ENCODE measurements around the gene FSHR.

FSHR gene

GRCh38 chr2:49026706-49027105 lies 127.6 kb downstream of the FSHR start:
- H3K4me1 ChIP-seq (ENCODE audit: low read length) = no peaks in the 10 kb centered on the region
- H3F3A ChIP-seq (ENCODE audit: insufficient read depth, low read length) = no peaks in the 10 kb centered on the region
- no peaks in the 10 kb centered on the region for H3K9me3 ChIP-seq (replicated peaks; ENCODE audit: insufficient read depth, low read length)
- no peak overlapping the region for H3K4me3 ChIP-seq (ENCODE audit: low read length)
- H3K9ac ChIP-seq (ENCODE audit: low read length) = no peak overlapping the region
- H3K4me2 ChIP-seq (ENCODE audit: low read depth, low read length) = no peak overlapping the region
- DNase-seq = no peak
- H3K79me2 ChIP-seq (ENCODE audit: low read length) = no peaks in the 10 kb centered on the region
- H3K9me2 ChIP-seq (replicated peaks; ENCODE audit: insufficient read depth, low read length) = no peaks in the 10 kb centered on the region
- no peak for TF ChIP-seq CTCF (IDR thresholded peaks at IDR 0.05; ENCODE audit: low read length)
- TF ChIP-seq EZH2 (optimal IDR thresholded peaks at IDR 0.05; ENCODE audit: low read depth, low read length) = no peak
- no peak for TF ChIP-seq EZH2phosphoT487 (IDR thresholded peaks at IDR 0.05; ENCODE audit: low read length)
- no peaks in the 10 kb centered on the region for H3K36me3 ChIP-seq (replicated peaks; ENCODE audit: insufficient read depth, low read length)
- no peaks in the 10 kb centered on the region for H3K27me3 ChIP-seq (replicated peaks; ENCODE audit: insufficient read depth, low read length)
- H4K20me1 ChIP-seq (ENCODE audit: insufficient read depth, low read length) = no peaks in the 10 kb centered on the region
- no peak overlapping the region for H2AFZ ChIP-seq (ENCODE audit: low read length)
- no peak overlapping the region for H3K27ac ChIP-seq (ENCODE audit: low read length)

- no peaks in the 10 kb centered on the region for H3K9me3 ChIP-seq (replicated peaks; ENCODE audit: insufficient read depth, low read length)
- no peaks in the 10 kb centered on the region for H3K79me2 ChIP-seq (ENCODE audit: low read length)
- H3K4me2 ChIP-seq (ENCODE audit: low read depth, low read length) = no peak overlapping the region
- DNase-seq = no peak
- H2AFZ ChIP-seq (ENCODE audit: low read length) = no peak overlapping the region
- no peaks in the 10 kb centered on the region for H3F3A ChIP-seq (ENCODE audit: insufficient read depth, low read length)
- no peaks in the 10 kb centered on the region for H3K9me2 ChIP-seq (replicated peaks; ENCODE audit: insufficient read depth, low read length)
- TF ChIP-seq CTCF (IDR thresholded peaks at IDR 0.05; ENCODE audit: low read length) (no peak), EZH2 (optimal IDR thresholded peaks at IDR 0.05; ENCODE audit: low read depth, low read length) (no peak), EZH2phosphoT487 (IDR thresholded peaks at IDR 0.05; ENCODE audit: low read length) (no peak)
- no peak overlapping the region for H3K27ac ChIP-seq (ENCODE audit: low read length)
- no peaks in the 10 kb centered on the region for H4K20me1 ChIP-seq (ENCODE audit: insufficient read depth, low read length)
- H3K4me1 ChIP-seq (ENCODE audit: low read length) = no peaks in the 10 kb centered on the region
- no peak overlapping the region for H3K9ac ChIP-seq (ENCODE audit: low read length)
- H3K27me3 ChIP-seq (replicated peaks; ENCODE audit: insufficient read depth, low read length) = no peaks in the 10 kb centered on the region
- H3K36me3 ChIP-seq (replicated peaks; ENCODE audit: insufficient read depth, low read length) = no peaks in the 10 kb centered on the region
- H3K4me3 ChIP-seq (ENCODE audit: low read length) = no peak overlapping the region
These were observed 133.0 kb downstream of the FSHR start for GRCh38 chr2:49021271-49021670.

- H3K4me3 ChIP-seq (ENCODE audit: low read length) = no peak overlapping the region
- no peaks in the 10 kb centered on the region for H3K9me3 ChIP-seq (replicated peaks; ENCODE audit: insufficient read depth, low read length)
These were observed 149.1 kb downstream of the FSHR start for GRCh38 chr2:49005261-49005660.

GRCh38 chr2:49004036-49004626 lies 150.2 kb downstream of the FSHR start:
- peak; percentile 14 for DNase-seq
- no peak overlapping the region for H3K4me2 ChIP-seq (ENCODE audit: low read depth, low read length)

More at GRCh38 chr2:49005261-49005660, 149.1 kb downstream of the FSHR start:
- H4K20me1 ChIP-seq (ENCODE audit: insufficient read depth, low read length) = no peaks in the 10 kb centered on the region
- H3K9ac ChIP-seq (ENCODE audit: low read length) = no peak overlapping the region
- no peaks in the 10 kb centered on the region for H3K27me3 ChIP-seq (replicated peaks; ENCODE audit: insufficient read depth, low read length)
- H3K27ac ChIP-seq (ENCODE audit: low read length) = no peak overlapping the region
- TF ChIP-seq EZH2phosphoT487 (IDR thresholded peaks at IDR 0.05; ENCODE audit: low read length) (no peak), EZH2 (optimal IDR thresholded peaks at IDR 0.05; ENCODE audit: low read depth, low read length) (no peak)
- no peak overlapping the region for H2AFZ ChIP-seq (ENCODE audit: low read length)
- no peaks in the 10 kb centered on the region for H3K36me3 ChIP-seq (replicated peaks; ENCODE audit: insufficient read depth, low read length)
- H3K4me1 ChIP-seq (ENCODE audit: low read length) = no peaks in the 10 kb centered on the region
- DNase-seq = no peak
- no peaks in the 10 kb centered on the region for H3K9me2 ChIP-seq (replicated peaks; ENCODE audit: insufficient read depth, low read length)
- H3K4me2 ChIP-seq (ENCODE audit: low read depth, low read length) = no peak overlapping the region
- no peaks in the 10 kb centered on the region for H3F3A ChIP-seq (ENCODE audit: insufficient read depth, low read length)
- H3K79me2 ChIP-seq (ENCODE audit: low read length) = no peaks in the 10 kb centered on the region

More at GRCh38 chr2:49004036-49004626, 150.2 kb downstream of the FSHR start:
- no peaks in the 10 kb centered on the region for H3F3A ChIP-seq (ENCODE audit: insufficient read depth, low read length)
- H3K79me2 ChIP-seq (ENCODE audit: low read length) = no peaks in the 10 kb centered on the region
- H3K27ac ChIP-seq (ENCODE audit: low read length) = no peak overlapping the region
- no peaks in the 10 kb centered on the region for H3K4me1 ChIP-seq (ENCODE audit: low read length)
- no peak overlapping the region for H3K4me3 ChIP-seq (ENCODE audit: low read length)
- TF ChIP-seq EZH2phosphoT487 (IDR thresholded peaks at IDR 0.05; ENCODE audit: low read length) = no peak
- TF ChIP-seq CTCF (IDR thresholded peaks at IDR 0.05; ENCODE audit: low read length) = no peak
- no peak for TF ChIP-seq EZH2 (optimal IDR thresholded peaks at IDR 0.05; ENCODE audit: low read depth, low read length)
- no peak overlapping the region for H2AFZ ChIP-seq (ENCODE audit: low read length)
- H3K27me3 ChIP-seq (replicated peaks; ENCODE audit: insufficient read depth, low read length) = no peaks in the 10 kb centered on the region
- no peaks in the 10 kb centered on the region for H3K9me2 ChIP-seq (replicated peaks; ENCODE audit: insufficient read depth, low read length)
- H3K36me3 ChIP-seq (replicated peaks; ENCODE audit: insufficient read depth, low read length) = no peaks in the 10 kb centered on the region
- H3K9me3 ChIP-seq (replicated peaks; ENCODE audit: insufficient read depth, low read length) = no peaks in the 10 kb centered on the region
- H4K20me1 ChIP-seq (ENCODE audit: insufficient read depth, low read length) = no peaks in the 10 kb centered on the region
- no peak overlapping the region for H3K9ac ChIP-seq (ENCODE audit: low read length)

Data from MM.1S (cell line).